Mesothelial cell of epicardium (in vitro differentiated cells): ENCODE results near the gene CEP43. TPM values are rescaled to one million over a fixed set of nuclear protein-coding genes. Genes with fewer than 3 reads are reported as not detected.

Experiments used
- DNase-seq, 2 experiments: peaks; one replicate each; pipeline ENCODE4 v3.0.0; 2021; ENCODE audit warnings: low spot score in 2 of 2; ENCODE audit not compliant: unreplicated experiment in 2 of 2
- H3K27ac Mint-ChIP-seq: 2 replicates; pipeline ENCODE4 v1.8.0; 2021; ENCODE audit warnings: mixed read lengths
- H3K27me3 Mint-ChIP-seq: 2 replicates; pipeline ENCODE4 v1.8.0; 2021; ENCODE audit warnings: low read depth, mixed read lengths
- H3K36me3 Mint-ChIP-seq: 2 replicates; pipeline ENCODE4 v1.8.0; 2021; ENCODE audit warnings: mixed read lengths
- H3K4me1 Mint-ChIP-seq: 2 replicates; pipeline ENCODE4 v1.8.0; 2021; ENCODE audit warnings: mixed read lengths
- H3K4me3 Mint-ChIP-seq: 2 replicates; pipeline ENCODE4 v1.8.0; 2021; ENCODE audit warnings: mild to moderate bottlenecking, moderate library complexity, mixed read lengths
- H3K9me3 Mint-ChIP-seq: 2 replicates; pipeline ENCODE4 v1.8.0; 2021; ENCODE audit warnings: mixed read lengths
- CTCF ChIP-seq: fragments of 200-600 bp; sonication (generic); IDR thresholded peaks from one replicate; pipeline ENCODE4 v1.5.0; 2021; ENCODE audit warnings: antibody characterized with exemption; ENCODE audit not compliant: unreplicated experiment
- total RNA-seq: library from RNA; stranded (reverse); gene quantifications from 3 replicates; pipeline ENCODE4 v1.2.1, GENCODE V29; 2021

CEP43 gene
- total RNA-seq, 1 donor from 2014 or later, result 27.9 TPM

- Mint-ChIP-seq H3K4me3 (no peak overlapping the region), H3K4me1 (peaks cover 17% of the 10 kb centered on the region), H3K27ac (no peak overlapping the region), H3K36me3 (peaks cover 7% of the 10 kb centered on the region), H3K27me3 (peaks cover 2% of the 10 kb centered on the region), H3K9me3 (peaks cover 10% of the 10 kb centered on the region)
- TF ChIP-seq CTCF, result no peak
- no peak for DNase-seq
Observed at GRCh38 chr6:166960609-166960978, 38.6 kb upstream of the CEP43 start.

- Mint-ChIP-seq H3K27me3 (no peaks in the 10 kb centered on the region), H3K27ac (no peak overlapping the region), H3K9me3 (peaks cover 30% of the 10 kb centered on the region), H3K4me3 (no peak overlapping the region), H3K4me1 (peaks cover 6% of the 10 kb centered on the region), H3K36me3 (peaks cover 18% of the 10 kb centered on the region)
- no peak for DNase-seq
- TF ChIP-seq CTCF, result no peak
Observed at GRCh38 chr6:166966268-166966667, 32.9 kb upstream of the CEP43 start.

- Mint-ChIP-seq H3K4me1 (peaks cover 7% of the 10 kb centered on the region), H3K27me3 (no peaks in the 10 kb centered on the region), H3K4me3 (no peak overlapping the region), H3K36me3 (peaks cover 13% of the 10 kb centered on the region), H3K9me3 (peaks cover 20% of the 10 kb centered on the region), H3K27ac (no peak overlapping the region)
- no peak for TF ChIP-seq CTCF
- DNase-seq, result no peak
Observed at GRCh38 chr6:166969390-166970002, 29.7 kb upstream of the CEP43 start.

DNA sequence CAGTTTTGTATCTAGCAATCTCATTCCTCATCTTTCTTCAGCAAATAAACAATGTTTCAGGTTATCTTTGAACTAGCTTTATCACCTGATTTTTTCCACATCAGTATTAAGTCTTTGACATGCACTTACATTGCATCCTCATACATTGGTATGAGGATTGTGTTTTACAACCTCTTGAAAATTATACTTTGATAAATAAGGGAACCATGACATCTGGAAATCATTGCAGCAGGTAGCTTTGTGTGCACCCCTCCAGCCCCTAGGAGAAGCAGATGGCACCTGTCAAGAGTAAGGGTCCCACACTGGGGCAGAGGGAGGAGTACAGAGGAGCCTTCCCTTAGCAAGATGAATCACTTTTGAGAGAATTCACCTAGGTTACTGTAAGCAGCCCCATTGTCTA, 29.1 kb upstream of the CEP43 start:
- peaks cover 20% of the 10 kb centered on the region for H3K9me3 Mint-ChIP-seq
- peaks cover 12% of the 10 kb centered on the region for H3K4me1 Mint-ChIP-seq
- H3K36me3 Mint-ChIP-seq, result peaks cover 11% of the 10 kb centered on the region
- H3K27ac Mint-ChIP-seq, result no peak overlapping the region
- no peak overlapping the region for H3K4me3 Mint-ChIP-seq
- TF ChIP-seq CTCF, result no peak
- H3K27me3 Mint-ChIP-seq, result no peaks in the 10 kb centered on the region
- DNase-seq, result no peak

DNA sequence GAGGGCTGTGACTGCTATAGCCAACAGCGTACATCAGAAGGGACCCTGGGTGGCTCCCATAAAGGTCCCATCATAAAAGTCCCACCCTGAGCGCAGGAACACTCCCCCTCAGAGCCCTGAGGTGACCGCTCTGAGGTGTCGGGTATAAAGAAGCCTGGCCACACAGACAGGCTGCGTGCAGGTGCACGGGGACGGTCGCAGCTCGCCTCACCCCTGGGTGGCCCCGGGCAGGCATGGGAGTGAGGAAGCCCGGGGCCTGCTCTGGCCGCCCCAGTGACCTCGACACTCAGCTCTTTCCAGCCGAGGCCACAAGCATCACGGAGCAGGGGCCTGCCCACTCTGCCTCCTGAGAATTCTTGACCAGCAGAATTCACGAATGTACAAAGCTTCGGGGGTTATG, 28.4 kb upstream of the CEP43 start:
- DNase-seq, result no peak
- Mint-ChIP-seq H3K27me3 (no peaks in the 10 kb centered on the region), H3K4me1 (peaks cover 14% of the 10 kb centered on the region), H3K36me3 (peaks cover 11% of the 10 kb centered on the region), H3K27ac (no peak overlapping the region), H3K4me3 (no peak overlapping the region), H3K9me3 (peaks cover 20% of the 10 kb centered on the region)
- no peak for TF ChIP-seq CTCF

DNA sequence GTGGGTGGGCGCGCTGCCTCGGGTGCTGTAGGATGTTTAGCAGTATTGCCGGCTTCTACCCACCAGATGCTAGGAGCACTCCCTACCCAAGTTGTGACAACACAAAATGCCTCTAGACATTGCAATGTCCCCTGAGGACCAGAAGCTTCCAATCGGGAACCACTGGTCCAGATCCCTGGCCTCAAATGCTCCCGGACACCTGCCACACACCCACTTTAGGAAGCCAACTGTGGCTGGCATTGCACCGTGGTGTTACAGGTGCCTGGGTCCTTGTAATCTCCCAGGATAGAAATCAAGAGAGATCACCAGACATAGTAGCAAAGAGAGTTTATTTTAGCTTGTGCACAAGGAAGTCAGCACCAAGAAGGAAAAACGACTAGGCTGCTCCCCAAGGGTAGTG, 27.9 kb upstream of the CEP43 start:
- Mint-ChIP-seq H3K27ac (no peak overlapping the region), H3K27me3 (no peaks in the 10 kb centered on the region), H3K9me3 (peaks cover 16% of the 10 kb centered on the region), H3K4me1 (peaks cover 14% of the 10 kb centered on the region), H3K36me3 (peaks cover 9% of the 10 kb centered on the region), H3K4me3 (no peak overlapping the region)
- no peak for DNase-seq
- TF ChIP-seq CTCF, result no peak
